K562 (cell line): ENCODE data around the gene UQCRHL. TPM values are rescaled to one million over a fixed set of nuclear protein-coding genes. Genes with fewer than 3 reads are reported as not detected.

Experiments used
- ATF7 ChIP-seq: fragments of 450-650 bp; IDR thresholded peaks from 2 replicates; pipeline ENCODE4 v1.7.1; 2014; ENCODE audit warnings: mild to moderate bottlenecking, moderate library complexity
- C11orf30 ChIP-seq: fragments of 450-650 bp; IDR thresholded peaks from 2 replicates; pipeline ENCODE4 v1.6.1; 2016; ENCODE audit warnings: low read depth, mild to moderate bottlenecking
- ELF1 ChIP-seq: fragments of 200-800 bp; sonication (Bioruptor generic); IDR thresholded peaks from 2 replicates; pipeline ENCODE4 v1.6.1; 2016; ENCODE audit warnings: missing genetic modification characterization, missing compliant biosample characterization
- ETS2 ChIP-seq: IDR thresholded peaks from 2 replicates; pipeline ENCODE4 v1.6.1; 2016; ENCODE audit warnings: borderline replicate concordance, missing genetic modification characterization, mild to moderate bottlenecking, moderate library complexity, missing compliant biosample characterization; ENCODE audit not compliant: poor library complexity, severe bottlenecking
- HOXB6 ChIP-seq: fragments of 250-450 bp; sonication (Bioruptor Pico); IDR thresholded peaks from 2 replicates; pipeline ENCODE4 v1.5.1; 2022; ENCODE audit warnings: mild to moderate bottlenecking, borderline replicate concordance
- KDM1A ChIP-seq, 2 experiments: fragments of 450-650 bp; IDR thresholded peaks; 2 replicates each; pipeline ENCODE4 v1.6.1; 2016; ENCODE audit warnings: mild to moderate bottlenecking in 2 of 2
- MAFF ChIP-seq: IDR thresholded peaks from 2 replicates; pipeline ENCODE4 v1.6.1; 2012; ENCODE audit warnings: low read length, improper control_type of control experiment
- MAFG ChIP-seq: fragments of 450-650 bp; conservative IDR thresholded peaks from 2 replicates; pipeline ENCODE4 v1.6.1; 2016; ENCODE audit warnings: missing genetic modification characterization, missing compliant biosample characterization
- MTA1 ChIP-seq: fragments of 450-650 bp; IDR thresholded peaks from 2 replicates; pipeline ENCODE4 v1.6.1; 2017; ENCODE audit warnings: borderline replicate concordance
- NR1H2 ChIP-seq: sonication (generic); formaldehyde crosslinking; IDR thresholded peaks from 2 replicates; pipeline ENCODE4 v1.4.0; 2020; ENCODE audit warnings: mild to moderate bottlenecking, missing genetic modification reagents
- POLR3A ChIP-seq: IDR thresholded peaks from 2 replicates; pipeline ENCODE4 v1.6.1; 2011; ENCODE audit warnings: borderline replicate concordance, mild to moderate bottlenecking, moderate library complexity; ENCODE audit not compliant: insufficient read length, insufficient read depth; ENCODE audit errors: extremely low read depth
- STAT5A ChIP-seq: IDR thresholded peaks from 2 replicates; pipeline ENCODE4 v1.6.1; 2012; ENCODE audit warnings: low read length, inconsistent platforms, borderline replicate concordance
- TARDBP ChIP-seq: fragments of 450-650 bp; IDR thresholded peaks from 2 replicates; pipeline ENCODE4 v1.6.1; 2016
- ZNF316 ChIP-seq: fragments of 450-650 bp; IDR thresholded peaks from 2 replicates; pipeline ENCODE4 v1.6.1; 2016
- ZNF431 ChIP-seq: sonication (generic); formaldehyde crosslinking; IDR thresholded peaks from 2 replicates; pipeline ENCODE4 v1.8.0; 2022; ENCODE audit warnings: mild to moderate bottlenecking, missing genetic modification reagents
- polyA plus RNA-seq, 8 experiments: library from polyadenylated mRNA; depleted of rRNA in 4 of 8; stranded (reverse) in 5 of 8; unstranded in 3 of 8; fragments of >200 nt; fragmentation: Nextera tagmentation in 2 of 8; fragmentation: Illumina TruSeq in 1 of 8; extraction: Ambion mirVana in 2 of 8; extraction: Trizol in 1 of 8; gene quantifications; 2 replicates each; pipeline versions ENCODE4 v1.2.1 to v1.2.3, GENCODE V29; 2011 to 2014; ENCODE audit warnings: inconsistent platforms in 1 of 8, missing spikeins in 1 of 8
- total RNA-seq, 7 experiments: library from RNA; depleted of rRNA in 6 of 7; stranded (reverse); fragments of >200 nt in 6 of 7; fragmentation: Illumina TruSeq in 2 of 7; extraction: Trizol in 2 of 7; gene quantifications; 2 replicates each; pipeline versions ENCODE4 v1.2.1 to v1.2.3, GENCODE V29; 2011 to 2021; ENCODE audit warnings: low replicate concordance in 1 of 7
- TF ChIP-seq, protein P1 (sequence below): fragments of 250-450 bp; sonication (Bioruptor Pico); IDR thresholded peaks from 2 replicates; pipeline ENCODE4 v1.5.0; 2020; ENCODE audit warnings: mild to moderate bottlenecking, borderline replicate concordance
- TF ChIP-seq, protein P2 (sequence below): sonication (generic); formaldehyde crosslinking; IDR thresholded peaks from 2 replicates; pipeline ENCODE4 v1.8.0; 2022; ENCODE audit warnings: mild to moderate bottlenecking, missing genetic modification reagents

The UQCRHL gene
- total and polyA plus RNA-seq, 9 of the 15 experiments (the other 6 are each of a cell fraction or from before 2014, with no cell fraction given) = 5.1 to 41.3 (median 21.8) TPM

DNA sequence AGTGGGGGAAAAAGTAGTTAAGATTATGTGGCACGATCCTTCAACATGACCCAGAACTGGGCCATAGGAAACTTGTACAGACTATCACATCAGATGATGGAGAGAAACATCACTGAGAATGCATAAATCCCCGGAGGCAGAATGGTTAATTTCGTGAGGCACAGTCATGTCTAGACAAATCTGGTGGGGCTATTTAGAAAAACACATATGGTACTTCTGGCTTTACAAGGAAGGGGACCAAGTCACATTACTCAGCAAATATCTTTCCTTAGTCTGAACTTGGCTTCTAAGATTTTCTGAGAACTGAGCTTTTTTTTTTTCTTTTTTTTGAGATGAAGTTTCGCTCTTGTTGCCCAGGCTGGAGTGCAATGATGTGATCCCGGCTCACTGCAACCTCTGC is 9.2 kb upstream of the UQCRHL start (continued):
- TF ChIP-seq KDM1A (IDR thresholded peaks at IDR 0.05) (peak in 1 of 2 experiments; percentile 49; a peak in 2 of 4 replicates), NR1H2 (no peak), ETS2 (tag) (no peak), TARDBP (no peak), ZNF431 (CRISPR knock-in tag) (no peak), MAFF (peak; percentile 32; the same call in 1 of the 2 replicates), STAT5A (no peak), ATF7 (no peak), MAFG (tag) (peak; percentile 51), ZNF316 (peak; percentile 88), POLR3A (no peak), HOXB6 (CRISPR knock-in tag) (no peak), ELF1 (no peak), C11orf30 (peak; percentile 75), MTA1 (no peak)
- TF ChIP-seq, protein P1, sequence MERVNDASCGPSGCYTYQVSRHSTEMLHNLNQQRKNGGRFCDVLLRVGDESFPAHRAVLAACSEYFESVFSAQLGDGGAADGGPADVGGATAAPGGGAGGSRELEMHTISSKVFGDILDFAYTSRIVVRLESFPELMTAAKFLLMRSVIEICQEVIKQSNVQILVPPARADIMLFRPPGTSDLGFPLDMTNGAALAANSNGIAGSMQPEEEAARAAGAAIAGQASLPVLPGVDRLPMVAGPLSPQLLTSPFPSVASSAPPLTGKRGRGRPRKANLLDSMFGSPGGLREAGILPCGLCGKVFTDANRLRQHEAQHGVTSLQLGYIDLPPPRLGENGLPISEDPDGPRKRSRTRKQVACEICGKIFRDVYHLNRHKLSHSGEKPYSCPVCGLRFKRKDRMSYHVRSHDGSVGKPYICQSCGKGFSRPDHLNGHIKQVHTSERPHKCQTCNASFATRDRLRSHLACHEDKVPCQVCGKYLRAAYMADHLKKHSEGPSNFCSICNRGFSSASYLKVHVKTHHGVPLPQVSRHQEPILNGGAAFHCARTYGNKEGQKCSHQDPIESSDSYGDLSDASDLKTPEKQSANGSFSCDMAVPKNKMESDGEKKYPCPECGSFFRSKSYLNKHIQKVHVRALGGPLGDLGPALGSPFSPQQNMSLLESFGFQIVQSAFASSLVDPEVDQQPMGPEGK (CRISPR knock-in tag) = no peak
- TF ChIP-seq, protein P2, sequence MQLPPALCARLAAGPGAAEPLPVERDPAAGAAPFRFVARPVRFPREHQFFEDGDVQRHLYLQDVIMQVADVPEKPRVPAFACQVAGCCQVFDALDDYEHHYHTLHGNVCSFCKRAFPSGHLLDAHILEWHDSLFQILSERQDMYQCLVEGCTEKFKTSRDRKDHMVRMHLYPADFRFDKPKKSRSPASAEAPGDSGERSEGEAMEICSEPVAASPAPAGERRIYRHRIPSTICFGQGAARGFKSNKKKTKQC (CRISPR knock-in tag) = no peak
